Measurements from ENCODE around the gene TXN2.

TXN2 gene

GRCh38 chr22:36442506-36443197, 38.8 kb downstream of the TXN2 start:
- intact Hi-C loops (cut with DNase I; ENCODE audit: low total_unique reads): no loop called here
- Histone ChIP-seq H3K4me1 (peaks cover 0 to 5% (median 1%) of the 10 kb centered on the region in 4 donors), H3K27me3 (no peaks in the 10 kb centered on the region), H3K9me3 (no peaks in the 10 kb centered on the region), H3K4me3 (no peak overlapping the region), H3K27ac (no peak overlapping the region), H3K36me3 (no peaks in the 10 kb centered on the region)
- no peak for TF ChIP-seq CTCF (IDR thresholded peaks at IDR 0.05)
- no peak for DNase-seq

GRCh38 chr22:36440429-36441002, 40.9 kb downstream of the TXN2 start:
- no peaks in the 10 kb centered on the region for H3K9me3 ChIP-seq
- peaks cover 0 to 5% (median 1%) of the 10 kb centered on the region in 4 donors for H3K4me1 ChIP-seq
- no peaks in the 10 kb centered on the region for H3K27me3 ChIP-seq
- intact Hi-C loops (cut with DNase I; ENCODE audit: low total_unique reads): no loop called here
- no peaks in the 10 kb centered on the region for H3K36me3 ChIP-seq
- TF ChIP-seq CTCF (IDR thresholded peaks at IDR 0.05): no peak
- H3K4me3 ChIP-seq: no peak overlapping the region
- no peak for DNase-seq
- H3K27ac ChIP-seq: no peak overlapping the region

- H3K4me1 ChIP-seq: peaks cover 0 to 5% (median 1%) of the 10 kb centered on the region in 4 donors
- intact Hi-C loops (cut with DNase I; ENCODE audit: low total_unique reads): no loop called here
- no peak for DNase-seq
- H3K27ac ChIP-seq: no peak overlapping the region
- no peaks in the 10 kb centered on the region for H3K36me3 ChIP-seq
- TF ChIP-seq CTCF (IDR thresholded peaks at IDR 0.05): no peak
- no peaks in the 10 kb centered on the region for H3K27me3 ChIP-seq
- H3K4me3 ChIP-seq: no peak overlapping the region
- H3K9me3 ChIP-seq: no peaks in the 10 kb centered on the region
Measured at GRCh38 chr22:36439481-36440271, 41.8 kb downstream of the TXN2 start.

- peaks cover 0 to 14% (median 2%) of the 10 kb centered on the region in 4 donors for H3K4me1 ChIP-seq
- no peak for DNase-seq
- intact Hi-C loops (cut with DNase I; ENCODE audit: low total_unique reads): no loop called here
- no peak overlapping the region for H3K4me3 ChIP-seq
- TF ChIP-seq CTCF (IDR thresholded peaks at IDR 0.05): no peak
- no peaks in the 10 kb centered on the region for H3K27me3 ChIP-seq
- H3K9me3 ChIP-seq: no peaks in the 10 kb centered on the region
- H3K27ac ChIP-seq: no peak overlapping the region
- H3K36me3 ChIP-seq: no peaks in the 10 kb centered on the region
Measured at GRCh38 chr22:36435516-36436415, 45.7 kb downstream of the TXN2 start.

Measured in tibial artery (tissue), 4 donors.